Hepatocyte (in vitro differentiated cells): ENCODE results near the gene TENT5A. TPM values are rescaled to one million over a fixed set of nuclear protein-coding genes. Genes with fewer than 3 reads are reported as not detected.

ENCODE experiments used
- DNase-seq: peaks from one replicate; pipeline ENCODE4 v3.0.0-alpha.2; 2016; ENCODE audit warnings: low spot score
- H2AFZ ChIP-seq: fragments of 200-600 bp; sonication (generic); 2 replicates; pipeline ENCODE4 v1.6.0; 2016; ENCODE audit warnings: antibody characterized with exemption, mild to moderate bottlenecking
- H3K27ac ChIP-seq: fragments of 200-600 bp; sonication (generic); 2 replicates; pipeline ENCODE4 v1.5.1; 2016; ENCODE audit warnings: mild to moderate bottlenecking
- H3K27me3 ChIP-seq: fragments of 200-600 bp; sonication (generic); 2 replicates; pipeline ENCODE4 v1.6.1; 2016
- H3K36me3 ChIP-seq: fragments of 200-600 bp; sonication (generic); replicated peaks from 2 replicates; pipeline ENCODE4 v1.5.1; 2016; ENCODE audit warnings: low read depth; ENCODE audit not compliant: insufficient read depth
- H3K4me1 ChIP-seq: fragments of 200-600 bp; sonication (generic); 2 replicates; pipeline ENCODE4 v1.5.1; 2016; ENCODE audit warnings: mild to moderate bottlenecking, moderate library complexity; ENCODE audit not compliant: insufficient read depth
- H3K4me2 ChIP-seq: fragments of 200-600 bp; sonication (generic); 2 replicates; pipeline ENCODE4 v1.6.0; 2016
- H3K4me3 ChIP-seq: fragments of 200-600 bp; sonication (generic); 2 replicates; pipeline ENCODE4 v1.5.1; 2016; ENCODE audit warnings: mild to moderate bottlenecking
- H3K79me2 ChIP-seq: fragments of 200-600 bp; sonication (generic); 2 replicates; pipeline ENCODE4 v1.6.0; 2017; ENCODE audit warnings: mild to moderate bottlenecking
- H3K9me2 ChIP-seq: fragments of 200-600 bp; sonication (generic); replicated peaks from 2 replicates; pipeline ENCODE4 v1.6.0; 2017; ENCODE audit warnings: mild to moderate bottlenecking; ENCODE audit not compliant: insufficient read depth
- H3K9me3 ChIP-seq: fragments of 200-600 bp; sonication (generic); 2 replicates; pipeline ENCODE4 v1.5.1; 2016; ENCODE audit warnings: low read depth, mild to moderate bottlenecking
- H4K20me1 ChIP-seq: fragments of 200-600 bp; sonication (generic); 2 replicates; pipeline ENCODE4 v1.6.0; 2016; ENCODE audit warnings: mild to moderate bottlenecking; ENCODE audit not compliant: insufficient read depth, poor library complexity, severe bottlenecking
- CTCF ChIP-seq: fragments of 200-600 bp; sonication (generic); IDR thresholded peaks from 2 replicates; pipeline ENCODE4 v1.5.1; 2016; ENCODE audit warnings: antibody characterized with exemption, mild to moderate bottlenecking; ENCODE audit not compliant: poor library complexity
- EZH2 ChIP-seq: fragments of 200-600 bp; sonication (generic); IDR thresholded peaks from 2 replicates; pipeline ENCODE4 v1.6.1; 2016; ENCODE audit warnings: antibody characterized with exemption, mild to moderate bottlenecking, borderline replicate concordance
- EZH2phosphoT487 ChIP-seq: fragments of 200-600 bp; sonication (generic); IDR thresholded peaks from one replicate; pipeline ENCODE4 v1.6.1; 2018; ENCODE audit warnings: antibody characterized with exemption, mild to moderate bottlenecking, low read depth, moderate library complexity; ENCODE audit not compliant: unreplicated experiment, severe bottlenecking
- WGBS: methylation state at CpG from one replicate; pipeline ENCODE4 v1.1.6; 2016; ENCODE audit warnings: low lambda C conversion rate; ENCODE audit errors: missing lambda C conversion rate; 5-methylcytosine and 5-hydroxymethylcytosine counted together
- polyA plus RNA-seq: library from polyadenylated mRNA; unstranded; fragments of >200 nt; fragmentation: Nextera tagmentation; extraction: Ambion mirVana; gene quantifications from 2 replicates; pipeline ENCODE4 v1.2.1, GENCODE V29; 2016
- total RNA-seq: library from RNA; depleted of rRNA; stranded (reverse); fragments of >200 nt; gene quantifications from 2 replicates; pipeline ENCODE4 v1.2.3, GENCODE V29; 2014

Gene TENT5A
- total and polyA plus RNA-seq, 2 experiments from 2014 or later, result 79.6 to 101 TPM

DNA sequence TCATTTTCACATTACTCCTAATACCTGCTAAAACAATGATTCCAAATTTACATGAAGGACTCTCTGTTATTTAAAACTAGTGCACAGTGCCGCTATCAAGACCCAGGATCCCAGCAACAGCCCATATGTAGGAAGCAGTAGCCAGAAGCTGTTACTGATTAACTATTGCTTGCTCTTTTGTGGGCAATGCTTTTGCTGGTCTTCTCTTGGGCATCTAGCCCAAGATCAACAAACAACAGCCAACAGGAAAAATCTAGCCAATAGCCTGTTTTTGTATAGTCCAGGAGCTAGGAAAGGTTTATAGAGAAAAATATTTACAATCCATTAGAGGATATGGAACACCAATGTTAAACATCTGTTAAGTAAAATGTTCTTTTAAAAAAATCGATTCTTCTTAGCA is 22.1 kb upstream of the TENT5A start:
- H3K27me3 ChIP-seq, result no peaks in the 10 kb centered on the region
- H3K9me2 ChIP-seq, result no peaks in the 10 kb centered on the region
- no peaks in the 10 kb centered on the region for H4K20me1 ChIP-seq
- DNase-seq, result no peak
- peak overlapping the region; percentile 9 for H3K4me2 ChIP-seq
- TF ChIP-seq EZH2phosphoT487 (no peak), EZH2 (no peak), CTCF (no peak)
- H3K4me3 ChIP-seq, result no peak overlapping the region
- peaks cover 10% of the 10 kb centered on the region for H3K4me1 ChIP-seq
- H3K9me3 ChIP-seq, result no peaks in the 10 kb centered on the region
- H2AFZ ChIP-seq, result no peak overlapping the region
- H3K36me3 ChIP-seq, result no peaks in the 10 kb centered on the region
- H3K27ac ChIP-seq, result no peak overlapping the region
- WGBS, result 58% methylated on average over 2 of the region's 2 CpGs
- no peaks in the 10 kb centered on the region for H3K79me2 ChIP-seq

DNA sequence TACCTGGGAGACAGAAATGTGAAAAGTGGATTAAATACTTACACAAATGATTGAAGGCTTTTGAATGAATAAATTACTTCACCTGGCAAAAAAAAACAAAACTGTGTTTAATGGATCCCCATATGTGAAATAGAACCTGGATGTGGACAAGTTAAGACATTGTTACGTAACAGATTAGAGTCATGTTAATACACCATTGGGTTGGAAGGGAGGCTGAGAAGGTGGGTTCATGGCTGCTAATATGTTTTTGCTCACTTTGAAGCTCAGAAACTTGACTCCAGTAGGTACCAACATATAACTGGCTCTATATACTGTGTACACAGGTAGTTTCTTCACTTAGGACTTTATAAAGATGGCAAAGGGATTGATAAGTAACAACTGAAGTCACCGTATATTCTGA is 21.4 kb upstream of the TENT5A start:
- no peak for DNase-seq
- H3K4me1 ChIP-seq, result peaks cover 10% of the 10 kb centered on the region
- H3K79me2 ChIP-seq, result no peaks in the 10 kb centered on the region
- H3K27me3 ChIP-seq, result no peaks in the 10 kb centered on the region
- no peak for TF ChIP-seq EZH2phosphoT487
- TF ChIP-seq EZH2, result no peak
- no peak for TF ChIP-seq CTCF
- 96% methylated on average over 2 of the region's 2 CpGs for WGBS
- H3K4me3 ChIP-seq, result no peak overlapping the region
- H3K4me2 ChIP-seq, result no peak overlapping the region
- H4K20me1 ChIP-seq, result no peaks in the 10 kb centered on the region
- H3K36me3 ChIP-seq, result no peaks in the 10 kb centered on the region
- H3K27ac ChIP-seq, result no peak overlapping the region
- H3K9me3 ChIP-seq, result no peaks in the 10 kb centered on the region
- H3K9me2 ChIP-seq, result no peaks in the 10 kb centered on the region
- no peak overlapping the region for H2AFZ ChIP-seq

DNA sequence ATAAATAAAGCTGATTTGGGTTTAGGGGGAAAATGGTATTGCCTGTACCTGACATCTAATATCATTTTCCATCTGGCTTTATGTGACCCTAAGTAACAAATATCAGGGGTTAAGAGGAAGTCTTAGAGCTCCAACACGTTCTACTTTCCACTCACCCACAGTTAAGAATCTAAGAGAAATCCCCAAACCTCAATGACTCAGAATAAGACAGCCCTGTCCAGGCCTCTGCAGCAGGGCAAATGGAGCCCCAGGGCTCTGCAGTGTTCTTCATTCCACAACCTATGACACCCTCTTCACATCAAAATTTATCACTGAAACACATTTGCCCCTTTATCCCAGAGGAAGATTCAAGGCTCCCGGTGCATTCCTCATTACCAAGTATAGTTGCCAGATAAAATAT is 20.3 kb upstream of the TENT5A start:
- no peaks in the 10 kb centered on the region for H3K36me3 ChIP-seq
- H3K4me3 ChIP-seq, result no peak overlapping the region
- no peak for DNase-seq
- 72% methylated on average over 2 of the region's 2 CpGs for WGBS
- no peaks in the 10 kb centered on the region for H3K9me2 ChIP-seq
- TF ChIP-seq EZH2phosphoT487, result no peak
- no peak for TF ChIP-seq EZH2
- TF ChIP-seq CTCF, result no peak
- H3K9me3 ChIP-seq, result no peaks in the 10 kb centered on the region
- no peak overlapping the region for H3K27ac ChIP-seq
- H3K79me2 ChIP-seq, result no peaks in the 10 kb centered on the region
- H2AFZ ChIP-seq, result no peak overlapping the region
- H3K4me2 ChIP-seq, result no peak overlapping the region
- no peaks in the 10 kb centered on the region for H3K27me3 ChIP-seq
- H3K4me1 ChIP-seq, result peaks cover 10% of the 10 kb centered on the region
- H4K20me1 ChIP-seq, result no peaks in the 10 kb centered on the region

GRCh38 chr6:81771097-81771496 is 18.6 kb upstream of the TENT5A start:
- Histone ChIP-seq H3K27me3 (no peaks in the 10 kb centered on the region), H3K9me3 (no peaks in the 10 kb centered on the region), H2AFZ (no peak overlapping the region), H3K36me3 (no peaks in the 10 kb centered on the region), H3K27ac (no peak overlapping the region), H3K4me1 (peaks cover 24% of the 10 kb centered on the region), H3K4me2 (no peak overlapping the region), H4K20me1 (no peaks in the 10 kb centered on the region), H3K4me3 (no peak overlapping the region), H3K79me2 (no peaks in the 10 kb centered on the region), H3K9me2 (no peaks in the 10 kb centered on the region)
- DNase-seq, result no peak
- no peak for TF ChIP-seq EZH2phosphoT487
- 90% methylated on average over 1 of the region's 1 CpG for WGBS
